ENCODE results near the gene RNF144A.
A peak's percentile ranks its signal among the peaks of the same experiment; 100 is the strongest.

Gene RNF144A

GRCh38 chr2:6968319-6969100 lies 51.3 kb downstream of the RNF144A start:
- DNase-seq, result no peak
- Mint-ChIP-seq H3K4me1 (peaks cover 15% of the 10 kb centered on the region), H3K4me3 (no peak overlapping the region), H3K27ac (no peak overlapping the region), H3K27me3 (no peaks in the 10 kb centered on the region), H3K9me3 (no peaks in the 10 kb centered on the region), H3K36me3 (peaks cover 60% of the 10 kb centered on the region)
- CTCF ChIA-PET, result no interaction called here

- Mint-ChIP-seq H3K27ac (no peak overlapping the region), H3K9me3 (no peaks in the 10 kb centered on the region), H3K36me3 (peaks cover 56% of the 10 kb centered on the region), H3K4me1 (peaks cover 6% of the 10 kb centered on the region), H3K4me3 (no peak overlapping the region), H3K27me3 (no peaks in the 10 kb centered on the region)
- DNase-seq, result no peak
- CTCF ChIA-PET, result no interaction called here
Observed at GRCh38 chr2:6970551-6970950, 53.3 kb downstream of the RNF144A start.

- Mint-ChIP-seq H3K36me3 (peaks cover 61% of the 10 kb centered on the region), H3K4me3 (no peak overlapping the region), H3K27ac (no peak overlapping the region), H3K9me3 (no peaks in the 10 kb centered on the region), H3K27me3 (no peaks in the 10 kb centered on the region), H3K4me1 (peaks cover 2% of the 10 kb centered on the region)
- DNase-seq, result no peak
- CTCF ChIA-PET, result no interaction called here
Observed at GRCh38 chr2:6970976-6971480, 53.8 kb downstream of the RNF144A start.

GRCh38 chr2:6971502-6971901 lies 54.3 kb downstream of the RNF144A start:
- CTCF ChIA-PET, result interaction anchor here (1.3 kb wide), 1 partner anchor 74 kb away, joined by 4 read pairs; no protein-coding TSS in a partner anchor
- H3K9me3 Mint-ChIP-seq, result no peaks in the 10 kb centered on the region
- peaks cover 62% of the 10 kb centered on the region for H3K36me3 Mint-ChIP-seq
- H3K4me1 Mint-ChIP-seq, result peaks cover 2% of the 10 kb centered on the region
- H3K4me3 Mint-ChIP-seq, result no peak overlapping the region
- H3K27me3 Mint-ChIP-seq, result no peaks in the 10 kb centered on the region
- no peak overlapping the region for H3K27ac Mint-ChIP-seq
- DNase-seq, result no peak

GRCh38 chr2:6972067-6972710 lies 55.0 kb downstream of the RNF144A start:
- Mint-ChIP-seq H3K27ac (no peak overlapping the region), H3K27me3 (no peaks in the 10 kb centered on the region), H3K4me3 (no peak overlapping the region), H3K4me1 (peaks cover 2% of the 10 kb centered on the region), H3K36me3 (peaks cover 62% of the 10 kb centered on the region), H3K9me3 (no peaks in the 10 kb centered on the region)
- CTCF ChIA-PET, result interaction anchor here (1.3 kb wide), 1 partner anchor 75 kb away, joined by 4 read pairs; no protein-coding TSS in a partner anchor
- no peak for DNase-seq

- DNase-seq, result no peak
- peaks cover 4% of the 10 kb centered on the region for H3K9me3 Mint-ChIP-seq
- H3K27me3 Mint-ChIP-seq, result no peaks in the 10 kb centered on the region
- CTCF ChIA-PET, result interaction anchor here (0.7 kb wide), 1 partner anchor 77 kb away, joined by 3 read pairs; no protein-coding TSS in a partner anchor
- H3K36me3 Mint-ChIP-seq, result peaks cover 72% of the 10 kb centered on the region
- H3K4me1 Mint-ChIP-seq, result peaks cover 2% of the 10 kb centered on the region
- H3K4me3 Mint-ChIP-seq, result no peak overlapping the region
- no peak overlapping the region for H3K27ac Mint-ChIP-seq
Observed at GRCh38 chr2:6973895-6974545, 56.8 kb downstream of the RNF144A start.

GRCh38 chr2:6975988-6976387 lies 58.8 kb downstream of the RNF144A start:
- no peaks in the 10 kb centered on the region for H3K27me3 Mint-ChIP-seq
- peaks cover 18% of the 10 kb centered on the region for H3K9me3 Mint-ChIP-seq
- H3K4me3 Mint-ChIP-seq, result no peak overlapping the region
- CTCF ChIA-PET, result no interaction called here
- DNase-seq, result no peak
- peaks cover 77% of the 10 kb centered on the region for H3K36me3 Mint-ChIP-seq
- H3K4me1 Mint-ChIP-seq, result peaks cover 2% of the 10 kb centered on the region
- H3K27ac Mint-ChIP-seq, result no peak overlapping the region

GRCh38 chr2:6977113-6977741 lies 60.0 kb downstream of the RNF144A start:
- CTCF ChIA-PET, result interaction anchor here (0.7 kb wide), 1 partner anchor 1564 kb away, joined by 3 read pairs; no protein-coding TSS in a partner anchor
- no peak for DNase-seq
- no peaks in the 10 kb centered on the region for H3K4me1 Mint-ChIP-seq
- H3K27ac Mint-ChIP-seq, result no peak overlapping the region
- peaks cover 22% of the 10 kb centered on the region for H3K9me3 Mint-ChIP-seq
- H3K27me3 Mint-ChIP-seq, result no peaks in the 10 kb centered on the region
- H3K36me3 Mint-ChIP-seq, result peaks cover 77% of the 10 kb centered on the region
- no peak overlapping the region for H3K4me3 Mint-ChIP-seq

- Mint-ChIP-seq H3K27me3 (no peaks in the 10 kb centered on the region), H3K9me3 (peaks cover 22% of the 10 kb centered on the region), H3K36me3 (peaks cover 73% of the 10 kb centered on the region), H3K27ac (no peak overlapping the region), H3K4me1 (no peaks in the 10 kb centered on the region), H3K4me3 (no peak overlapping the region)
- CTCF ChIA-PET, result no interaction called here
- DNase-seq, result no peak
Observed at GRCh38 chr2:6977786-6978185, 60.6 kb downstream of the RNF144A start.

- Mint-ChIP-seq H3K4me1 (no peaks in the 10 kb centered on the region), H3K4me3 (no peak overlapping the region), H3K36me3 (peaks cover 69% of the 10 kb centered on the region), H3K9me3 (peaks cover 22% of the 10 kb centered on the region), H3K27me3 (no peaks in the 10 kb centered on the region), H3K27ac (no peak overlapping the region)
- DNase-seq, result no peak
- CTCF ChIA-PET, result no interaction called here
Observed at GRCh38 chr2:6978991-6979390, 61.8 kb downstream of the RNF144A start.

GRCh38 chr2:6982449-6982848 lies 65.2 kb downstream of the RNF144A start:
- DNase-seq, result no peak
- Mint-ChIP-seq H3K4me3 (no peak overlapping the region), H3K27me3 (no peaks in the 10 kb centered on the region), H3K27ac (no peak overlapping the region), H3K9me3 (peaks cover 22% of the 10 kb centered on the region), H3K4me1 (peaks cover 5% of the 10 kb centered on the region), H3K36me3 (peaks cover 61% of the 10 kb centered on the region)
- CTCF ChIA-PET, result interaction anchor here (0.7 kb wide), 1 partner anchor 204 kb away, joined by 3 read pairs; no protein-coding TSS in a partner anchor

GRCh38 chr2:6982934-6983589 lies 65.8 kb downstream of the RNF144A start:
- CTCF ChIA-PET, result interaction anchor here (0.7 to 1.1 kb wide), 2 partner anchors 68 to 204 kb away, joined by 3 read pairs; no protein-coding TSS in a partner anchor
- H3K36me3 Mint-ChIP-seq, result peaks cover 57% of the 10 kb centered on the region
- no peak for DNase-seq
- H3K27me3 Mint-ChIP-seq, result no peaks in the 10 kb centered on the region
- H3K4me3 Mint-ChIP-seq, result no peak overlapping the region
- peak overlapping the region; percentile 43 for H3K27ac Mint-ChIP-seq
- peaks cover 5% of the 10 kb centered on the region for H3K4me1 Mint-ChIP-seq
- peaks cover 22% of the 10 kb centered on the region for H3K9me3 Mint-ChIP-seq

- DNase-seq, result no peak
- H3K36me3 Mint-ChIP-seq, result peaks cover 46% of the 10 kb centered on the region
- H3K4me1 Mint-ChIP-seq, result peaks cover 5% of the 10 kb centered on the region
- H3K9me3 Mint-ChIP-seq, result peaks cover 7% of the 10 kb centered on the region
- H3K27ac Mint-ChIP-seq, result peak overlapping the region; percentile 26
- no peaks in the 10 kb centered on the region for H3K27me3 Mint-ChIP-seq
- CTCF ChIA-PET, result no interaction called here
- no peak overlapping the region for H3K4me3 Mint-ChIP-seq
Observed at GRCh38 chr2:6986301-6986911, 69.2 kb downstream of the RNF144A start.
